ENCODE results near the gene NIM1K.
"Not testable (repeated sequence)": the region's sequence is repeated elsewhere in the genome, so short reads cannot be mapped to it uniquely, and the experiment has no call there.

The NIM1K gene

GRCh38 chr5:43231977-43232376 is 40.0 kb downstream of the NIM1K start:
- no peak for DNase-seq

- DNase-seq: no peak
These were observed 41.2 kb downstream of the NIM1K start for GRCh38 chr5:43232943-43233833.

- DNase-seq: no peak
These were observed 41.9 kb downstream of the NIM1K start for GRCh38 chr5:43233946-43234345.

GRCh38 chr5:43236653-43237355 is 44.8 kb downstream of the NIM1K start:
- no peak for DNase-seq

GRCh38 chr5:43242196-43242595 is 50.2 kb downstream of the NIM1K start:
- DNase-seq: no peak

GRCh38 chr5:43243270-43243669 is 51.2 kb downstream of the NIM1K start:
- no peak for DNase-seq

GRCh38 chr5:43244823-43245565 is 53.0 kb downstream of the NIM1K start:
- DNase-seq: no peak

GRCh38 chr5:43245724-43246385 is 53.8 kb downstream of the NIM1K start:
- no peak for DNase-seq

- no peak for DNase-seq
These were observed 59.7 kb downstream of the NIM1K start for GRCh38 chr5:43251754-43252153.

GRCh38 chr5:43255704-43256103 is 63.7 kb downstream of the NIM1K start:
- DNase-seq: no peak

- no peak for DNase-seq
These were observed 64.4 kb downstream of the NIM1K start for GRCh38 chr5:43256261-43256966.

- no peak for DNase-seq
These were observed 66.1 kb downstream of the NIM1K start for GRCh38 chr5:43258116-43258515.

- DNase-seq: not testable (repeated sequence)
These were observed 70.2 kb downstream of the NIM1K start for GRCh38 chr5:43262269-43262668.

- no peak for DNase-seq
These were observed 76.3 kb downstream of the NIM1K start for GRCh38 chr5:43268188-43268820.

- no peak for DNase-seq
These were observed 78.6 kb downstream of the NIM1K start for GRCh38 chr5:43270645-43271044.

- DNase-seq: no peak
These were observed 81.5 kb downstream of the NIM1K start for GRCh38 chr5:43273552-43273951.

GRCh38 chr5:43274435-43275114 is 82.5 kb downstream of the NIM1K start:
- DNase-seq: no peak

GRCh38 chr5:43275391-43275790 is 83.4 kb downstream of the NIM1K start:
- no peak for DNase-seq

- DNase-seq: no peak
These were observed 87.7 kb downstream of the NIM1K start for GRCh38 chr5:43279548-43280274.
